Loucy (cell line): ENCODE results near the gene CELSR2.

Source experiments
- EZH2phosphoT487 ChIP-seq: fragments of 200-600 bp; IDR thresholded peaks from 2 replicates; pipeline ENCODE4 v1.6.1; 2018; ENCODE audit warnings: antibody characterized with exemption, mild to moderate bottlenecking, moderate library complexity, borderline replicate concordance
- TF ChIP-seq, protein P1 (sequence below): fragments of 200-600 bp; sonication (generic); conservative IDR thresholded peaks from 2 replicates; pipeline ENCODE4 v1.5.1; 2014; ENCODE audit warnings: mild to moderate bottlenecking, antibody characterized with exemption, low read length

DNA sequence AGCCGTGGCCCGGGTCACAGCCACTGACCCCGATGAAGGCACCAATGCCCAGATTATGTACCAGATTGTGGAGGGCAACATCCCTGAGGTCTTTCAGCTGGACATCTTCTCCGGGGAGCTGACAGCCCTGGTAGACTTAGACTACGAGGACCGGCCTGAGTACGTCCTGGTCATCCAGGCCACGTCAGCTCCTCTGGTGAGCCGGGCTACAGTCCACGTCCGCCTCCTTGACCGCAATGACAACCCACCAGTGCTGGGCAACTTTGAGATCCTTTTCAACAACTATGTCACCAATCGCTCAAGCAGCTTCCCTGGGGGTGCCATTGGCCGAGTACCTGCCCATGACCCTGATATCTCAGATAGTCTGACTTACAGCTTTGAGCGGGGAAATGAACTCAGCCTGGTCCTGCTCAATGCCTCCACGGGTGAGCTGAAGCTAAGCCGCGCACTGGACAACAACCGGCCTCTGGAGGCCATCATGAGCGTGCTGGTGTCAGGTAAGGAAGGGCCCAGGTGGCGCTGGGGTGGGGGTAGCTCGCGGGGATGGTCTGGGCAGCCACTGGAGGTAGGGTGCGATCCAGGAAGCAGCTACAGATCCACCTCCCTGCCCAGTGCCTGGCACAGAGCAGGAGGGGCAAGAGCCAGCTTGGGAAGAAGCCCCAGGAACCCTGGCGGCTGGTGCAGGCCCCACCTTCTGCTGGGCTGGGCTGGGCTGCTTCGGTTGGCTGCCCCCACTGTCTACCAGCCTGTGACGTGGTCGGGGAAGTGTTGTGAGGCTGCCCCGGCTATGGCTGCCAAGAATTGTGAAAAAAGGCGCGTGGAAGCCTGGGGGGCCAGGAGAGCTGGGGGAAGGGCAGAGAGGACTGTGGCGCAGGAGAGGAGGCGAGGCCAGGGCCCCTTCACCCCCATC is 3.8 kb downstream of the CELSR2 start:
- TF ChIP-seq, protein P1, sequence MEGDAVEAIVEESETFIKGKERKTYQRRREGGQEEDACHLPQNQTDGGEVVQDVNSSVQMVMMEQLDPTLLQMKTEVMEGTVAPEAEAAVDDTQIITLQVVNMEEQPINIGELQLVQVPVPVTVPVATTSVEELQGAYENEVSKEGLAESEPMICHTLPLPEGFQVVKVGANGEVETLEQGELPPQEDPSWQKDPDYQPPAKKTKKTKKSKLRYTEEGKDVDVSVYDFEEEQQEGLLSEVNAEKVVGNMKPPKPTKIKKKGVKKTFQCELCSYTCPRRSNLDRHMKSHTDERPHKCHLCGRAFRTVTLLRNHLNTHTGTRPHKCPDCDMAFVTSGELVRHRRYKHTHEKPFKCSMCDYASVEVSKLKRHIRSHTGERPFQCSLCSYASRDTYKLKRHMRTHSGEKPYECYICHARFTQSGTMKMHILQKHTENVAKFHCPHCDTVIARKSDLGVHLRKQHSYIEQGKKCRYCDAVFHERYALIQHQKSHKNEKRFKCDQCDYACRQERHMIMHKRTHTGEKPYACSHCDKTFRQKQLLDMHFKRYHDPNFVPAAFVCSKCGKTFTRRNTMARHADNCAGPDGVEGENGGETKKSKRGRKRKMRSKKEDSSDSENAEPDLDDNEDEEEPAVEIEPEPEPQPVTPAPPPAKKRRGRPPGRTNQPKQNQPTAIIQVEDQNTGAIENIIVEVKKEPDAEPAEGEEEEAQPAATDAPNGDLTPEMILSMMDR: no peak
- TF ChIP-seq EZH2phosphoT487: no peak
